ENCODE measurements around the gene BIN2. TPM values are rescaled to one million over a fixed set of nuclear protein-coding genes. Genes with fewer than 3 reads are reported as not detected.

The BIN2 gene
- not detected for polyA plus RNA-seq (2012; ENCODE audit: insufficient read length, low read depth)

DNA sequence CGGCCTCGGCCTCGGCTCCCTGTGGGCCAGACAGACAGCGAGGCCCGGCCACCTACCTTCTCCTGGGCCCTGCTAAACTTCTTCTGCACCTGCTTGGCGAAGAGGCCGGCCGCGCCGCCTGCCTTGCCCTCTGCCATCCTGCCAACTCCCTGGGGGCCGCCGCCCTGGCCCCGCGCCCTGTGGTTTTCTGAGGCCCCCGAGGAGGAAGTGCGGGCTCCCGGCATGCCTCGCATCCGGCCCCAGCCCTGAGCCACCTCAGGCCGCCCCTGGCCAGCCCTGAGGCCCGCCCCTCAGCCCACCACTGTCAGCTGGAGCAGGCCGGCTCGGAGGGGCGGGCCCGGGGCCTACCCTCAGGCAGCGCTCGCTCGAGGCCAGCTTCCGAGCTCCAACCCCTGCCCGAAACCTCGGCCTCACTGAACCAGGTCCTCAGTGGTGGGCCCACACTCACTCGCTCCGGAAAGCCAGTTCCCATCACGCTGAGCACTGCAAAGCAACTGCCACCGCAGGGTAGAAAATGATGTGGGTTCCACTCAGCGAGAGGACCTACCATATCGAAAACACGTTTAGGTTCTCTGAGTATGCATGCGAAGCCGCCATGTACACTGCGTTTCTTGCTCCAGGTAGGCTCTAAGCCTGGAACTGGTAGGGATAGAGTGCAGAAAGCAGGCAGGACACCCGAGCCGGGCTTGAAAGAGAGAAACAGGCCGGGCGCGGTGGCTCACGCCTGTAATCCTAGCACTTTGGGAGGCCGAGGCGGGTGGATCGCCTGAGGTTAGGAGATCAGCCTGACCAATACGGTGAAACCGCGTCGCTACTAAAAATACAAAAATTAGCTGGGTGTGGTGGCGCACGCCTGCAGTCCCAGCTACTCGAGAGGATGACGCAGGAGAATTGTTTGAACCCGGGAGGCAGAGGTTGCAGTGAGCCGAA is at the start of gene BIN2:
BIN2 (minus strand) TSS at position 209 of the 930 bp plus-strand sequence; CDS start at position 137, 72 bp downstream.
- TF ChIP-seq TAF1 (IDR thresholded peaks at IDR 0.05; ENCODE audit: borderline replicate concordance, insufficient read depth, low read length) (no peak), REST (IDR thresholded peaks at IDR 0.05; ENCODE audit: insufficient read depth in 1 of 2, low read depth in 2 of 2, low read length in 2 of 2) (no peak), SIN3A (IDR thresholded peaks at IDR 0.05; ENCODE audit: borderline replicate concordance, insufficient read depth, low read length) (no peak), POLR2AphosphoS5 (IDR thresholded peaks at IDR 0.05; ENCODE audit: low read depth, low read length) (no peak), FOXP2 (optimal IDR thresholded peaks at IDR 0.05; ENCODE audit: borderline replicate concordance, extremely low read depth, extremely low read length, insufficient read depth) (no peak)

- TF ChIP-seq POLR2AphosphoS5 (IDR thresholded peaks at IDR 0.05; ENCODE audit: low read depth, low read length) = no peak
- no peak for TF ChIP-seq FOXP2 (optimal IDR thresholded peaks at IDR 0.05; ENCODE audit: borderline replicate concordance, extremely low read depth, extremely low read length, insufficient read depth)
- no peak for TF ChIP-seq REST (IDR thresholded peaks at IDR 0.05; ENCODE audit: insufficient read depth in 1 of 2, low read depth in 2 of 2, low read length in 2 of 2)
- no peak for TF ChIP-seq SIN3A (IDR thresholded peaks at IDR 0.05; ENCODE audit: borderline replicate concordance, insufficient read depth, low read length)
- no peak for TF ChIP-seq TAF1 (IDR thresholded peaks at IDR 0.05; ENCODE audit: borderline replicate concordance, insufficient read depth, low read length)
Measured at GRCh38 chr12:51373187-51373586, 49.2 kb upstream of the BIN2 start.

GRCh38 chr12:51372021-51372420 is 48.0 kb upstream of the BIN2 start:
- TF ChIP-seq REST (IDR thresholded peaks at IDR 0.05; ENCODE audit: insufficient read depth in 1 of 2, low read depth in 2 of 2, low read length in 2 of 2) (no peak), SIN3A (IDR thresholded peaks at IDR 0.05; ENCODE audit: borderline replicate concordance, insufficient read depth, low read length) (no peak), FOXP2 (optimal IDR thresholded peaks at IDR 0.05; ENCODE audit: borderline replicate concordance, extremely low read depth, extremely low read length, insufficient read depth) (no peak), TAF1 (IDR thresholded peaks at IDR 0.05; ENCODE audit: borderline replicate concordance, insufficient read depth, low read length) (no peak), POLR2AphosphoS5 (IDR thresholded peaks at IDR 0.05; ENCODE audit: low read depth, low read length) (no peak)

DNA sequence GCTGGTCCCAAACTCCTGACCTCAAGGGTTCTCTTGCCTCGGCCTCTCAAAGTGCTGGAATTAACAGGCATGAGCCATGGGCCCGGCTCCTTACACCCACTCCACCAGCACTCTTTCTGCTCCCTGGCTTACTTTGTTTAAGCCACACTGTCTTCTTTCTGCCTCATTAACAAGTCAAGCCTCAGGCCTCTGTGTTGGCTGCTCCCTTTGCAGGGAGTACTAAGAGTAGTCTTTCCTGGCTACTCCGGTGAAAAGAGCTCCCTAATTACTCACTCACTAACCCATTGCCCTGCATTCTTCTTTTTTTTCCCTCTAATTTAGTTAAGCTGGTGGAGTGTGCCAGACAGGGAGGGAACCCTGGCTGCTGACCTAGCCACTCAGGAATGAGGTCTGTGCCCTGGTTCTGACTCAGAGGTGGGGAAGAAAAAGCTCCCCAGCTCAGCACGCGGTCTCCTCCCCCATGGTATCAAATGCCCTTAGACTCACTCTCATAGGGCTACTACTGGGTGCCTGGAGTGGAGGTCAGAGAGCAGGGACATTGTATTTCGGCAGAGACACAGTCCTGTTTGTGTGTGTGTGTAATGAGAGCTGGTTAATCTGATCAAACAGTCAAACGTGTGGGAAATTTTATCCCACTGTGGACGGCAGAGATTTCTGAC is 47.5 kb upstream of the BIN2 start:
- TF ChIP-seq SIN3A (IDR thresholded peaks at IDR 0.05; ENCODE audit: borderline replicate concordance, insufficient read depth, low read length) (no peak), TAF1 (IDR thresholded peaks at IDR 0.05; ENCODE audit: borderline replicate concordance, insufficient read depth, low read length) (no peak), FOXP2 (optimal IDR thresholded peaks at IDR 0.05; ENCODE audit: borderline replicate concordance, extremely low read depth, extremely low read length, insufficient read depth) (no peak), POLR2AphosphoS5 (IDR thresholded peaks at IDR 0.05; ENCODE audit: low read depth, low read length) (no peak), REST (IDR thresholded peaks at IDR 0.05; ENCODE audit: insufficient read depth in 1 of 2, low read depth in 2 of 2, low read length in 2 of 2) (no peak)

Data from PFSK-1 (cell line).